Renal cortex interstitium (tissue), 11 donors: ENCODE measurements around the gene ARHGAP26. TPM values are rescaled to one million over a fixed set of nuclear protein-coding genes. Genes with fewer than 3 reads are reported as not detected.
"Not testable (repeated sequence)": the region's sequence is repeated elsewhere in the genome, so short reads cannot be mapped to it uniquely, and the experiment has no call there.

ENCODE experiments used
- DNase-seq, 11 donors: peaks; one replicate each; pipeline ENCODE4 v3.0.0-alpha.2; 2013; ENCODE audit warnings: low read depth in 9 of 11, low spot score in 4 of 11; ENCODE audit errors: extremely low read depth in 1 of 11
- polyA plus RNA-seq, 3 donors: library from polyadenylated mRNA; unstranded; fragments of 120-200 nt; gene quantifications; one replicate each; pipeline ENCODE4 v1.2.1, GENCODE V29; 2013; ENCODE audit not compliant: insufficient read length in 3 of 3

The ARHGAP26 gene
- polyA plus RNA-seq, 3 donors, result 10.7 to 13.7 (median 10.9) TPM

DNA sequence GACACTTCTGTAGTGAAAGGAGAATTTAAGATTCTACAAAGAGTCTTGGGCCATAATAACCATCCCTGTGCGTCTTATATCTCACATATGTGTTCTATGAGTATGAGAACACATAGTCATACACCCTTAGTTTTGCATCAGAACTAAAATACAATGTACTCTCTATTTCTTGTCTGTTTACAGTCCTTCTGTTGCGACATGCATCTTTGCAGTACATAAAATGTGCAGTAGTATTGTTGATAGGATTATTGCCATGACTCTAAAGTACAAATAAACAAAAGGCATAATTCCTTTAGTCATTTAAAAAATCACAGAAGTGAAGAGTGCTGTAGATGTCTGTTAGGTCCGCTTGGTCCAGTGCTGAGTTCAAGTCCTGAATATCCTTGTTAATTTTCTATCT, 431.4 kb downstream of the ARHGAP26 start:
- DNase-seq, result no peak

DNA sequence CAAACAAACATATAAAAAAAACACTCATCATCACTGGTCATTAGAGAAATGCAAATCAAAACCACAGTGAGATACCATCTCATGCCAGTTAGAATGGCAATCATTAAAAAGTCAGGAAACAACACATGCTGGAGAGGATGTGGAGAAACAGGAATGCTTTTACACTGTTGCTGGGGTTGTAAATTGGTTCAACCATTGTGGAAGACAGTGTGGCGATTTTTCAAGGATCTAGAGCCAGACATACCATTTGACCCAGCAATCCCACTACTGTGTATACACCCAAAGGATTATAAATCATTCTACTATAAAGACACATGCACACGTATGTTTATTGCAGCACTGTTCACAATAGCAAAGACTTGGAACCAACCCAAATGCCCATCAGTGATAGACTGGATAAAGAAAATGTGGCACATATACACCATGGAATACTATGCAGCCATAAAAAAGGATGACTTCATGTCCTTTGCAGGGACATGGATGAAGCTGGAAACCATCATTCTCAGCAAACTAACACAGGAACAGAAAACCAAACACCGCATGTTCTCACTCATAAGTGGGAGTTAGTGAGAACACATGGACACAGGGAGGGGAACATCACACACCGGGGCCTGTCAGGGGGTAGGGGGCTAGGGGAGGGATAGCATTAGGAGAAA, 433.3 kb downstream of the ARHGAP26 start:
- DNase-seq, result not testable (repeated sequence)

DNA sequence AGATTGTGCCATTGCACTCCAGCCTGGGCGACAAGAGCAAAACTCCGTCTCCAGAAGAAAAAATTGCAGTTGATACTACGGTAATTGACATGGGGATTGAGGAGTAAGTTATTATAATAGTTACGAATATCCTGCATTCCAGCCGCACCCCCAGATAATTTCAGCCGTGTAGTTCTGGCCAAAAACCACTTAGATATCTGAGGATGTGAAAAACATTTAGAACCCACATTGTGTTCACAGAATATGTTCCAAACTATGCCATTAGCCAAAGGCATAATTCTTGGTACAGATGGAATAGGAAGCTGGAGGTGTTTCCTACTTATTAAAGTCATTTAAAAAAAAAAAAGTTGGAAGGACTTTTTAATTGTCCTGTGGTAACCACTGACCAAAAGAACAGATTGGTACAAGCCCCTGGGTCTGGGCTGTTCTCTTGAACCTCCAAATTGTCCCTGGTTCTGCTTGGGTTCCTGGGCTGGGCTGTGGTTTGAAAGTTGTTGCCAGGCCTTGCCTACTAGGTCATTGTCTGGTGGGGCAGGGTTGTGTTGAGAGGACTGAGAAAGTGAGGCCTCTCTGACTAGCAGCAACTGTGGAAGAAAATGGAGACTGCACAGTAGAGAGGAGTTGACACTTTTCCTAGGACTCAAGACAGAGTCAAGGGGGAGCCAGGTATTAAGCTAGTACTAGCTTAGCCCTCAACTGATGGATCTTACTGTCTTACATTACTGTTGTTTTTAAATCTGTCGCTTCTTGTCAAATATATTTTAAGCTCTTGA, 434.5 kb downstream of the ARHGAP26 start:
- DNase-seq, result no peak

DNA sequence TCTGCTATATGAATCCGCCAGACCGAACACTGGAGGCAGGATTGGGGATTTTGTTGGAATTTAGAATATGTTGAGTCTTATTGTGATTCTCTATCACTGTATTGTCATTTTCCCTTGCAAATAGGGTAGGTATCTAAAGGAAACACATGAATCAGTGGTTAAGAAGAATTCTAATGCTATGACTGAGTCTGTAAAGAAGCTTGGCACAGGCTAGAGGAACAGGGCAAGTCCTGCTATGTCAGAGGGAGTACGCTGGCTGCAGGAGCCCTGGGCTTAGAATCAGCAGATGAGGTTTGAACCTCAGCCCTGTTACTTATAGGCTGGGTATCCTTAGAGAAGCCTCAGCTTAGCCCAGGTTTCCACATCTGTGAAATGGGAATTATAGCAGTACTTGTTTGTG, 435.2 kb downstream of the ARHGAP26 start:
- DNase-seq, result no peak

DNA sequence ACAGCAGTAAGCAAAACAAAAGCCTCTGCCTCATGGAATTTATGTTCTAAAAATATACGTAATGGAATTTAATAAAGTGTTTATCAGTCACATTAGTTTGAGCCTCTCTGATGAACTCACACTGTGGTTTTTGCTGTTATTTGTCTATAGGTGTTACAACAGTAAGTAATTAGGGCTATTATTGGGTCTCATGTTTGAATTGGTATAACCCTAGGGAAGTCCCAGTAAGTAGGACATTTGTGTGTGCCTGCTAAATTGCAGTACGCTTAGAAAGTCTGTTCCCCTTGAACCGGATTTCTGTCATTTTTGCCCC, 435.7 kb downstream of the ARHGAP26 start:
- no peak for DNase-seq

DNA sequence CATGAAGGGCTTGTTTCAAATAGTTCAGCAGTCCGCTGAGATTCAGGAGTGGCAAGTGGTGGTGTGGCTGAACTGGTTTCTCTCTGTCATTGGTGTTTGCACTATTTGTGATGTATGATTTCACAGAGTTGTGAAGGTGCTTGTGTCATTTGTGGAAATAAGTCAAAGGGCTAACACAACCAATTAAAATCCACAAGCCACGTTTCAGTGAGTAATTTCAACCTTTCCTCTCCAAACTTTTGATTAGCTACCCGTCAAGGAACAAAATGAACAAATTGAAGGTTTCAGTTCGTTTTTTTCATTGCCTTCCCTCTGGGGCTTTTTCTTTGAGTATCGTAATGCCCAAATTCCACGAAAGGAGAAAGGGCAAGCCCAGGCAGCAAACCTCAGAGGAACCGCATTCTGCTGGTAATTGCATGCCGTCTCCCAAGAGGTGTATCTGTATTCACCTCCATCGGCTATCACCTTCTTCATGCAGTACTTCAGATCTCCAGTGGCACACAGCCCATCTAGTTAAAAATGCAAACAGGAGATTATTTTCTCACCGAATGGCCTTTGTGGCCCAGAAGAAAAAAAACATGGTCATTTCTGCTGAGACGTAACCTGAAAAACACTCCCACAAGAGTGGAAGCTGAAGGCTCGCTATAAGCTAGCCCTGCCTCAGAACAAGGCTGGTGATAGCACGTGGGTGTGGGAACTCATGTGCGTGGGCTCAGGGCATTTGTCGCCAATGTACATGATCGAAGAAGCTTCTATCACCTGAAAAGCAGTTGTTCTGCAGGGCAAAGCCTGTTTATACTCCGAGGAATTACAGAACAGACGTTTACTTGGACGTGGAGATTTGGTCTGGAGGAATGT, 436.2 kb downstream of the ARHGAP26 start:
- DNase-seq, result no peak

DNA sequence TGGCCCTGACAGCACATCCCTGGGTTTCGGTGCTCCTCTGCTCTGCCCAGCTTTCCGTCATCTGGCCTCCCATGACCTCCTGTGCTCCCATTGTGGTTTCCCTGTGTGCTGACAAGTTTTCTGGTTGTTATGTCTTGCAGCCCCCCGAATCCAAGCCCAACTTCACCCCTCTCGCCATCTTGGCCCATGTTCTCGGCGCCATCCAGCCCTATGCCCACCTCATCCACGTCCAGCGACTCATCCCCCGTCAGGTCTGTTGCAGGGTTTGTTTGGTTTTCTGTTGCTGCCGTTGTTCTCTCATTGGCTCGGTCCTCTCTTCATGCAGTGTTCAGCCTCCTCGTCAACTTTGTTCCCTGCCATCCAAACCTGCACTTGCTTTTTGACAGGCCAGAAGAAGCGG, 436.9 kb downstream of the ARHGAP26 start:
- DNase-seq, result no peak

DNA sequence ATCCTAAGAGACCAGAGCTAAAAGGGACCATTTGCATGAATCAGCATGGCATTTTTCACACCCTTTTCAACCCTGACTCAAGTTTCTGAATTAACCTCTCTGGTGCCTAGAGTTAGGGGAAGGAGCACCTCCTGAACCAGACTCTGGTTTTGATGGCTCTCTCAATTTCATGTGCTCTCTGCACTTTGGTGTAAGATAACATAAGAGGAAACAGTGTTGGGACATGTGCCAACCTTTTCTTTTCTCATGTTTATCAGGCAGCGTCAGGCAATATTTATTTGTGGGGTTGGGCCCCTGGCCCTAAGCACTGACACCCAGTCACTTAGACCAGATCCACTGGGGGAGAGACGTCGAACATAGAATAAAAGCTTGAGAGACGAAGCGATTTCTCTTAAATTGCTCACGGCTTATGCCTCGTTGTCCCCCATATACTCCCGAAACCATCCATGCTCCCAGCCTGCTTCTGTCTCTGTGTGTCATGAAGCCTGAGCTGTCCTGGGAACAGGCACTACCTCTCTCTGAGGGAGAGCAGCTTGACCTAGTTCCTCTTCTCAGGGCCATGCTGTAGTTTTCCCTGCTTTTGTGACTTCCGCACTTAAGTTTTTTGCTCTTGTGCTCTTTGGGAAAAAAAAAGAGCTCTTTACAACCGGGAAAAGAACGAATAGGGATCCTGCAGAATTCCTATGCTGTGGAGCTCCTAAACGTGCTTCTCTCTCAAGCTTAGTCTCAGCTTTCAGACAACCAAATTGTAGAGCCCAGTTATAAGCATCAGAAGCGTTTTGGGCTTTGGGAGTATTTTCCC, 437.6 kb downstream of the ARHGAP26 start:
- DNase-seq, result no peak

DNA sequence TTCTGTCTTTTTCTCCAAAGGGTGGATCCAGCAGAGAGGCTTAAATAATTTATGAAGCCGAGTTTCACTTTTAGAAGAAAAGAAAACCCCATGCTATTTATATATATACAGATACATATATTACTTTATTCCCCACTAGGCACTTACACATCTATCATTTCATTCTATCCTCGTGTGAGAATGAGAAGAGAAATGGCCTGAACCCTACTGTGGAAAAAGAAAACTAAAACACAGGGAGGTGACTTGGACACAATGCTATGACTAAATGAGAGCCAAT, 438.1 kb downstream of the ARHGAP26 start:
- DNase-seq, result no peak

DNA sequence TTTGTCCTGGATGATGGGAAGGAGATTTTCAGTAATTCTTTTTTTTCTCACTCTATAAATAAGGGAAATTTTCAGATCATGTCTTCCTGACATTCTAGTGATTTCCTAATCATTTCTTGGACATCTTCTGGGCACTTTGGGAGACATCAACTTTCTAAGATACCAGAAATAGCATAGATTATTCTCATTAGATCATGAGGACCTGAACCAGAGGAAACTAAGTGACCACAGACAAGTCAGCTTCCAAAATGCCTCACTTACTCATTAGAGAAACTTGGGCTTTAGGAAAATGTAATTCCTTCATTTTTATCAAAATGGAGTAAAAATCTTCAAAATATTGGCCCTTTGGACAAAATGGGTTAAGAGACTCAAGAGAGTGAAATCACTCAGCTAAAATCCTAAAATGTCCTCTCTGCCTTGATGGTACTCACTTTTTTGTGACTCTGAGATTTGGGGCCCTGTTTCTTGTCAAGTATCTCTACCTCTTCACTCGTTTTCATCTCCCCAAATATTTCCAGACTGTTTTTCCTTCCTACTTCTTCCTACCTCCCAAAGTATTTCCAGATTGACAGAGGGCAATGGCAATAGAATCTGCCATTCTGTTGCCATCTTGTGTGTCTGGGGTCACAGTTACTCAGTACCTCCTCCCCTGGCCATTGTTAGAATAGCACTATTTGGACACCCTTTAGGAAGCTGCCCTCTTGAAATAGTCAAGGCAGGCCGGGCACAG, 438.8 kb downstream of the ARHGAP26 start:
- no peak for DNase-seq

DNA sequence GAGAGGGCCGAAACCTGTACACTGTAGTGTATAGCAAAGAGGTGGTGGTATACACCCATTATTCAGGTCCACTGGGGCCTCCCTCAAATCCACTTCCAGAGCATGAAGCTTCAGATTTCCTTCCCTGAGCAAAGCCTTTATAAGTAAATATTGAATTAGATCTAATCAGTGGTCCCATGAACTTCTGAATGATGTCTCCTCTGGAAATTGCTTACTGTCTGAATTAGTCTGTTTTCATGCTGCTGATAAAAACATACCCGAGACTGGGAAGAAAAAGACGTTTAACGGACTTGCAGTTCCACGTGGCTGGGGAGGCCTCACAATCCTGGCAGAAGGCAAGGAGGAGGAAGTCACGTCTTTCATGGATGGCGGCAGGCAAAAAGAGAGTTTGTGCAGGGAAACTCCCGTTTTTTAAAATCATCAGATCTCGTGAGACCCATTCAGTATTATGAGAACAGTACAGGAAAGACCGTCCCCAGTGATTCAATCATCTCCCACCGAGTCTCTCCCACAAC, 439.8 kb downstream of the ARHGAP26 start:
- DNase-seq, result no peak

DNA sequence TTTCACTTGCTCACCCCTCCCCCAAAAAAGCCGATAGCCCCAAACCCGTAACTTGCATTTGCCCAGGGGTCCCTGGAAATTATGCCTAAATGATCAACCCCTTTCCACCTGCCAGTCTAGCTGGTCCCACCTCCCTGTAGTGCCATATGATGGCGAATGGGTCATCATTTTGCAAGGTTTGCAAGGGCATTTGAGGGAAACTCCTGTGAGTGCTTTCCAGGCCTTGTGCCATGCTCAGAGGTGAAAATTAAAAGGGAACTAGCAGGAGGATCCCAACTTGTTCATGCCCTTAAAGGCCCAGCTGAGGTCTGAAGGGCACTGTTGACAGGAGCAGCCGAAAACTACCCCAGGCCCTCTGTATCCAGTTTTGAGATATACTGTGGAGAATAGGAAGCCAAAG, 440.4 kb downstream of the ARHGAP26 start:
- no peak for DNase-seq

DNA sequence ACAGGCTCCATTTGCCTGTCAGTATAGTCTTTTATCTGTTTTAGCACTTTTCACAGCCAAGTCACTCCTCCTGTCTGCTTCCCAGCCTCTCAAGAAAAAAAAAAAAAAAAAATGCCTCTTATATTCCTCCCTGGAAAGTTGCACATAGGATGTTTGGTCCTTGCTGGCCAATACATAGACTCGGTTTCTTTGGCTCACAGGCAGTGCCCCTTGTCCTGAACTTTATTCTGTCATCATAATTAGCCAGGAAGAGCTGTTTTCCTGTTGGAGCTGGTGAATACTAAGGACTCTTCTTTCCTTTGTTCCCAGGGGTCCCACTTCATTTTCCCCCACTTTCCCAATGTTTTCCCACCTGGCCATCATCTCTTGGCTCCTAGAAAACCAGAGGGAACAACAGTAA, 442.1 kb downstream of the ARHGAP26 start:
- DNase-seq, result no peak

DNA sequence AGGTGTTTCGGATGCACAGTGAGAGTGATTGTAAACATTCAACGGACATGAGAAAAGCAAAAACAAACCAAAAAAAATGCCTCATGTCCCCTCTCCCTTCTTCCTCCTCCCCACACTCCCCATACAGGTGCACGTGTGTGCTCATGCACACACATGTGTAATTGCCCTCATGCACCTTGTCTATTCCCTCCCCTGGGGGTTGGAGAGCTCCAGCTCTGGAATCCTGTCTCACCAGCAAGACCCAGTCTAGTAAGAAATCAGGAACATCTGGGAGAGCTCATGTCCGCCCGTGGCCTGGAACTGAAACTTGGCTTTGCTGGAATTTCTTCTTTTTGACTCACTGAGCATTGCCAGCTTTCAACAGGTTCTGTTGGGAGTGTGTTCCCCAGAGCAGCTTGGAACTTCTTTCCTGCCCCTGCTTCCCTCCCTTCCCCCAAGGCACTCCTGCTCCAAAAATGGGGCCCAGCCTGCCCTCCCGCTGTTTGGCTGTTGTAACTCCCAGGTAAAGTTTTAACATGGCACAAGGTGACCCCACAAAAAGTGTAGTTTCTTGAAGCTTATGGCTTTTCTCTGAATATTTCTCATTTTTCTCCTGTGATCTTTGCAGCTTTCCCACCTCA, 443.2 kb downstream of the ARHGAP26 start:
- DNase-seq, result no peak

DNA sequence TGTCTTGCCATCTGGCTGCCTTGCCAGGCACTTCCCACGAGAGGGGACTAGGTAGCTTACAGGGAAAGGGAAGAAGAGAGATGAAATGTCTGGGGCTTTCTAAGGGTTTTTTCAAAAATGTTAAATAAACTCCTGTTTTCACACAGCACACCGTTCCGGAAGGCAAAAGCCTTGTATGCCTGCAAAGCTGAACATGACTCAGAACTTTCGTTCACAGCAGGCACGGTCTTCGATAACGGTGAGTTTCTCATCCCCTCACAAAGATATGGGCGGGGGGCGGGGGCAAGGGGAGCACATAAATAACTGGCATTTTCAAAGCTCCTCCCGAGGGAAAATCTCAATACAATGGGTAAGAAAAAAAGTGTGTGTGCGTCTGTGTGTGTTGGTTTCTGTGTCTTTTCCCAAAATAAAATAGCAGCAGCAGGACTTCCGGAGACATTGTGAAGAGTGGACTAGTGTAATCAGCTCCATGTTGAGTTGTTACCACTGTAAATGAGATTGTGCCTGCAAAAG, 443.7 kb downstream of the ARHGAP26 start:
- DNase-seq, result no peak

DNA sequence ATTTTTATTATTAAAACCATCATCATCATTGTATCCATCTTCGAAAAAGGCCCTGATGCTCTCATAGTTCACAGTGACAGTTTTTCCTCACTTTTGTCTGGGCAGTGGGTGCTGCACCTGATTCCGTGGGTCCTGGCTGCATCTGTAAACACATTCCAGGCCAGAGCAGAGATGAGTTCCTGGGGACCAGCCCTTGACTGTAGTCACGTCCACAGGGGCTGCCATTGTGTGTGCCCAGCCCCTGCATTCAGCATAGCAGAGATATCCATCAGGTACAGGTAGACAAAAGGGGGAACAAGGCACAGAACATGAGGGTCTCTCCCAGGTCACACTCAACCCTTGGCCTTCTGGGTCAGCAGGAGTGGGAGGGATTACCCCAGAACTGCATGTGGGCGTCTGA, 444.3 kb downstream of the ARHGAP26 start:
- no peak for DNase-seq

DNA sequence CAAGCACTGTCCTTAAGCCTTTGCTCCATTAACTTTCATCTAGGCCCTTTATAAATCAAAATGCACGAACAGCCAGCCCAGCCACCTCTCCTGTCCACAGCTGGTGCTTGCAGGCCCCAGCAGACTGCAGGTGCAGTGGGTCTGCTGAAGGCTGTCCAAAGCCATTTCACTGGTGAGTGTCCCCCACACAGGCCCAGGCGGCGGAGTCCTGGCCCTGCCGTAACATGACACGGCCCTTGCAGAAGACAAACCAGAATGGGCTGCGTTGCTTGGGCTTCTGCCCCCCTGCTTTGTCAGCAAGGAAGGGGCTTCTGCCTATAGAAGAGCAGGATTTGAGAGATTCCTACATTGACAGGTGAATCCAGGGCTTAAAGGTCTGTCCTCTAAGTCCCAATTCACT, 444.7 kb downstream of the ARHGAP26 start:
- DNase-seq, result peak in 1 of 11 donors; percentile 42

DNA sequence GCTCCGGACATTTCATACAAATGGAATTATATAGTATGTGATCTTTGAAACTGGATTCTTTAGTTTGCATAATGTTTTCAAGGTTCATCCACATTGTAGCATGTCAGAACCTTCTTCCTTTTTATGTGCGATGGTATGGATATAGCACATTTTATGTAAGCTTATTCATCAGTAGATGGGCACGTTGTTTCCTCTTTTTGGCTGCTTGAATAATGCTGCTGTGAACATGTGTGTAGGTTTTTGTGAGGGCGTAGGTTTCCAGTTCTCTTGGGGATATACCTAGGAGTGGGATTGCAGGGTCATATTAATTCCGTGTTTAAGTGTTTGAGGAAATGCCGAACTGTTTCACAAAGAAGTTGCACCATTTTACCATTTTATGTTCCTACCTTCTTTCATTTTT, 445.5 kb downstream of the ARHGAP26 start:
- DNase-seq, result no peak
